DMS153 (cell line): ENCODE results near the gene ARL8B.

ENCODE experiments used
- DNase-seq: peaks from one replicate; lab custom pipeline; 2025; lab: John Stamatoyannopoulos, UW

Gene ARL8B

DNA sequence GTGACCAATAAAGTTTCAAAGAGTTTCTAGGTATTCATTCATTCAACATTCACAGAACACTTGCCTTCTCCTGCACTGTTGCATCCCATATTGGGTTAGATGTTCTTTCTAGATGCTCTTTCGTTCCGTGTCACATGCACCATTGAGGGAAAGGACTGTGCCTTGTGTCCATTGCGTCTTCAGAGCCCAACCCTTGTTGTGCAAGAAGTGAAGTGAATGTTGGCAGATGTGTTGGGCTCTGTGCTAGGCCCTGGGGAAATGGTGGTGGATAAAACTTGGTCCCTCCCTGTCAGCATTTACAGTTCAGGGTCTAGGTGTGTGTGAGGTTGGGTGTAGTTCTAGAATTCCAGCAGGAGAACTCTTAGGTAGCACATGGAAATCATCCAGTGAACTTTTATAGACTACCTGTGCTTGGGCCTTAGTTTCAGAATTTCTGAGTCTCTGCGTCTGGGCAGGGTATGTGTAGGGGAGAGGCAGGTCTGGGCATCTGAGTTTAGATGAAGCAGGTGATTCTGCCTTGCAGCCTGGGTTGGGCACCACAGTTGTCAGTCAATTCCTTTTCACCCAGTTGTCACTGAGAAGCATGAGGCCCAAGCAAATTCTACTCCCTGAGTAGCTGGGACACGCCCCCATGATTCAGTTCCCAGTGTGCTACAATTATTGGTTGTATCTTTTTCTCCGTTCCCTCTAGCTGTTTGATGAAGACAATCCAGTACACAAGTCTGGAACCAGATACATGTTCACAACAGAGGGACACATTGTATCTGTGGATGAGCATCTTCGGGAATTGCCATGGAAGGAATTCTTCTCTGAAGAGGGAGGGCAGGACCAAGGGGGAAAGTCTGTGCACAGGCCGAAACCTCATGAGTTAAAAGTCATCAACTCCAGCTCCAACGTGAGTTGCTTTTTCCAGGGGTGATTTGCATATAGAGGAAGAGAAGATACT, 90.8 kb downstream of the ARL8B start:
- no peak for DNase-seq

GRCh38 chr3:5213574-5213966, 91.5 kb downstream of the ARL8B start:
- no peak for DNase-seq

- DNase-seq, result no peak
Observed at GRCh38 chr3:5214352-5214751, 92.3 kb downstream of the ARL8B start.

DNA sequence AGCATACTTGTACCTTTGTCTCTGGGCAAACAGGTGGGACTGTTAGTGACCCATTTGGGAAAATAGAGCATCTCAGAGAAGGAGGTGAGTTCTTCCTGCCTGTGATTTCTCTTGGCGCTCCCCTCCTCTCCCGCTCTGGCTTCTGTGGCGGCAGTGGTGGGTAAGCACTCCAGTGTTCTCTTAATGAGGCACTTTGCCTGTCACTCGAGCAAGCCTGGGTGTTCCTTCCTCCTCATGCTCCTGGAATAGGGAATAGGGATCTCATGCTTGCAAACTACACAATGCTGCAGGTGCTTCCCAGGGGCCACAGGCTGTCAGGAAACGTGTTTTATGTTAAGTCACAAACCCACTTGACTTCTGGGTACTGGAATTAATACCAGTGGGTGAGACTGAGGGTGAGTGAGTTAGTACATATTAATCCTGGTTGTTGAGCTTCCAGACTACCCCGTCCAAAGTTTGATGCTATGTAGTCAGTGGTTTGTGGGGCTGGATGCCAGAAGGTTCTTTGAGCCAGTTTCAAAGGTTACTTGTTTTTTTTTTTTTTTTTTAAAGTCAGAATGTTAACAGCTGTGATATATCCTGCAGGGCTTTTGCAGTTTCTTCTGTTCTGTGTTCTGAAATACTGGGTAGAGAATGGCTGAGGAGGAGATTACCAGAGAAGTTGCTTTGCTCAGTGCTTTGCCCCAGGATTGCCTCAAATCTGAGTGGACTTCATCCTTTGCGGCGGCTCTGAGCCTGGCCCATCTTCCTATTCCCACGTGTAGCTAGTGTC, 95.9 kb downstream of the ARL8B start:
- peak; percentile 3 for DNase-seq

- DNase-seq, result no peak
Observed at GRCh38 chr3:5218815-5219214, 96.7 kb downstream of the ARL8B start.

DNA sequence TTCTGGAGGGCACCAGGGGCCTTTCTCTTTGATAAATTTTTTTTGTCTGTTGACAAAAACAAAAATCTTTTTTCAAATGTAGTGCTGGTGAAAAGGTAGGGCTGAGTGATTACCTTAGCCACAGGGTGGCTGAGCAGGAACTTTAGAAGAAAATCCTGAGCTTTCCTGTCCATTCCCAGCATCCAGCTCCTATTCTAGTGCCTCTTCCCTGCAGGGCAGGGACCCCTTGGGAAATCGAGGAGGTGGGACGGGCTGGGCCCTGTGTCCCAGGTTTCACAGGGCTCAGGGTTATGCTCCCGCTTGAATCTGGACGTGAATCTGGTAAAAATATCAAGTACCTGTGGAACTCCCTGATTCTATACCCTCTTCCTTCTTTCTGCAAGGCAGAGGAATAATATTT, 97.1 kb downstream of the ARL8B start:
- no peak for DNase-seq

DNA sequence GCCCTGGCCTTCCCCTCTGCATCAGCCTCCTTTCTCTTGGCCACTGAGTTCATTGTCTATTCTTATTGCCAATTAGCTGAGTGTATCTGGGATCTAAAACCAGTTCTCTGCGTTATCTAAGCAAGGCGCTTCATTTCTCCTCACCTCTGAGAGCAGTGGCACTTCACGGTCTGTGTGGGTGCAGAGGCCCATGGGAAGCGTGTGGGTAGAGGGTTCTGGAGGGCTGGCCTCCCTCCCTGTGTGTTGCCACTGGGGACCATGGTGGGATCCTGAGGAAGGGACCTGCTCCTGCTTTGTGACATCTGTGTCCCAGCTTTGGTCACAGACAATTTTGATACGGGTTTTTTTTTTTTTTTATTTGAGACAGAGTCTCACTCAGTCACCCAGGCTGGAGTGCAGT, 98.1 kb downstream of the ARL8B start:
- DNase-seq, result no peak

- DNase-seq, result no peak
Observed at GRCh38 chr3:5220667-5221431, 98.8 kb downstream of the ARL8B start.

GRCh38 chr3:5221701-5222100, 99.6 kb downstream of the ARL8B start:
- no peak for DNase-seq

- no peak for DNase-seq
Observed at GRCh38 chr3:5222283-5223005, 100.4 kb downstream of the ARL8B start.

DNA sequence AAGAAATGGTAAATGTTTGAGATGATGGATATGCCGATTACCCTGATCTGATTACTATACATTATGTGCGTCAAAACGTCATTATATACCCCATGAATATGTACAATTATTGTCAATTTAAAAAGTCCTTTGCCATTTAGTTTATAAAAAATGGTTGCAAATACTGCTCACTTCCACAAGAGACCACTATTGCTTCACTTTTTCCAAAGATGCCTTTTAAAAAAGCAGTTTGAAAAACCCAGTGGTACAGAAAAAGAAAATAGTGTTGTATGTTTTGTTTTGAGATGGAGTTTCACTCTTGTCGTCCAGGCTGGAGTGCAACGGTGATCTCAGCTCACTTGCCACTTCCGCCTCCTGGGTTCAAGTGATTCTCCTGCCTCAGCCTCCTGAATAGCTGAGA, 104.7 kb downstream of the ARL8B start:
- no peak for DNase-seq

DNA sequence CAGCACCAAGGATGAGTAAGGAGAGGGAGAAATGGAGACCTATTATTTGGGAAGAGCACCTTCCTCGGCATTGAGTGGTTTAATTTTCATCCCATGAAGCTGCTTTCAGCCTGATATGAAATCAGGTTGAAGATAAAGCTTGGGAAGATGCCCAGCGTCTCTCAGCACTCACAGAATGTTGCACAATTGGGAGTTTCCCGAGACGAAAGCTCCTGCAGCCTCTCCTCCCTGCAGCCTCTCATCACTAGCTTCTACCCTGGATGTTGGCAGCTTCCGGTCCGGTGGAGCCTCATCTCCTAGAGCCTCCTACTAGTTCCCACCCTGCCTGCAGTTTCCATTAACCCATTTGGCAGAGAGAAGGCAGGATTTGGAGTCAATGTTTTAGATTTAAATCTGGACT, 105.7 kb downstream of the ARL8B start:
- no peak for DNase-seq

DNA sequence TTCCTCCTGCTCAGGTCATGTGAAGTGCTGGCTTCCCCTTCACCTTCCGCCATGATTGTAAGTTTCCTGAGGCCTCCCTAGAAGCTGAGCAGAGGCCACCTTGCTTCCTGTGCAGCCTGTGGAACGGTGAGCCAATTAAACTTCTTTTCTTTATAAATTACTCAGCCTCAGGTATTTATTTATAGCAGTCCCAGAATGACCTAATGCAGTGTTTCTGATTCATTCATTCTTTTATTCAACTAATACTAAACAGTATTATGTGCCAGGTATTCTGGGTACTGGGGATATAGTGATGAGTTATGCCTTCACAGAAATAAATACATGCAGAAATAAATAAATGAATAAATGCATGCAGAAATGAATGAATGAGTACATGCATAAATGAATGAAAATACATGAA, 107.3 kb downstream of the ARL8B start:
- no peak for DNase-seq
